Naive thymus-derived CD8-positive, alpha-beta T cell (primary cell): ENCODE results near the gene ZNF83. TPM values are rescaled to one million over a fixed set of nuclear protein-coding genes. Genes with fewer than 3 reads are reported as not detected.

Experiments
- ATAC-seq, 2 donors: fragments of 150-1000 bp; cut with Tn5 transposase in 1 of 2; sonication (Bioruptor Pico), chemical (Tn5 transposase) in 1 of 2; 1 replicate in 1 of 2; 2 replicates in 1 of 2; pipeline ENCODE4 v1.10.0; 2021; ENCODE audit warnings: mild to moderate bottlenecking in 2 of 2, moderate library complexity in 2 of 2
- POLR2A ChIA-PET: fragments of 350-600 bp; sonication (Branson Sonifier 250); formaldehyde crosslinking; loops from one replicate; lab custom pipeline; 2021; ENCODE audit warnings: antibody characterized with exemption; lab: Charles Lee
- DNase-seq, 10 donors: peaks; one replicate each; pipeline versions ENCODE4 v3.0.0 to v3.0.0-alpha.2; 2020 to 2022
- H3K27ac Mint-ChIP-seq, 10 donors: one replicate each; pipeline ENCODE4 v1.8.0; 2020 to 2022; ENCODE audit warnings: mild to moderate bottlenecking in 10 of 10, mixed read lengths in 10 of 10, moderate library complexity in 4 of 10, inconsistent platforms in 1 of 10
- H3K27me3 Mint-ChIP-seq, 5 donors: one replicate each; pipeline ENCODE4 v1.8.0; 2021 to 2022; ENCODE audit warnings: mixed read lengths in 5 of 5
- H3K36me3 Mint-ChIP-seq, 3 donors: one replicate each; pipeline ENCODE4 v1.8.0; 2020 to 2022; ENCODE audit warnings: mixed read lengths in 3 of 3, mild to moderate bottlenecking in 2 of 3, inconsistent platforms in 1 of 3
- H3K4me1 Mint-ChIP-seq, 4 donors: one replicate each; pipeline ENCODE4 v1.8.0; 2021 to 2022; ENCODE audit warnings: mixed read lengths in 4 of 4
- H3K4me3 Mint-ChIP-seq, 10 donors: one replicate each; pipeline ENCODE4 v1.8.0; 2020 to 2022; ENCODE audit warnings: mild to moderate bottlenecking in 10 of 10, mixed read lengths in 10 of 10, moderate library complexity in 6 of 10, inconsistent platforms in 1 of 10
- H3K9me3 Mint-ChIP-seq, 9 donors: one replicate each; pipeline ENCODE4 v1.8.0; 2020 to 2022; ENCODE audit warnings: mixed read lengths in 9 of 9, mild to moderate bottlenecking in 3 of 9, inconsistent platforms in 1 of 9, moderate library complexity in 1 of 9
- polyA plus RNA-seq, 3 donors: library from polyadenylated mRNA; unstranded; fragments of 300-500 nt; fragmentation: Illumina TruSeq; gene quantifications; one replicate each; pipeline ENCODE4 v1.2.3, GENCODE V29; 2021
- total RNA-seq, 8 experiments: library from RNA in 2 of 8; stranded (reverse) in 2 of 8; gene quantifications; one replicate each; pipeline ENCODE4 v1.2.3 and lab custom pipeline; 2021 to 2026

ZNF83 gene
- total and polyA plus RNA-seq, 5 experiments from 2014 or later = 10.9 to 113 (median 18.3) TPM

GRCh38 chr19:52566588-52566987, 71.6 kb downstream of the ZNF83 start:
- POLR2A ChIA-PET = interaction anchor here (0.5 to 1.1 kb wide), 3 partner anchors 57 to 169 kb away, joined by 3 to 6 read pairs (median 4); partner anchors contain the start of gene ZNF528
- H3K4me1 Mint-ChIP-seq = peaks cover 10 to 20% (median 19%) of the 10 kb centered on the region in 4 donors
- ATAC-seq = no peak
- no peaks in the 10 kb centered on the region for H3K27me3 Mint-ChIP-seq
- H3K4me3 Mint-ChIP-seq = no peak overlapping the region
- peaks cover 25 to 43% (median 31%) of the 10 kb centered on the region in 3 donors for H3K36me3 Mint-ChIP-seq
- no peak for DNase-seq
- no peak overlapping the region for H3K27ac Mint-ChIP-seq
- H3K9me3 Mint-ChIP-seq = peaks cover 8 to 79% (median 26%) of the 10 kb centered on the region in 9 donors

GRCh38 chr19:52566121-52566520, 72.0 kb downstream of the ZNF83 start:
- no peaks in the 10 kb centered on the region for H3K27me3 Mint-ChIP-seq
- ATAC-seq (no peak), DNase-seq (no peak)
- H3K4me1 Mint-ChIP-seq = peaks cover 8 to 15% (median 14%) of the 10 kb centered on the region in 4 donors
- H3K9me3 Mint-ChIP-seq = peaks cover 8 to 80% (median 23%) of the 10 kb centered on the region in 9 donors
- H3K27ac Mint-ChIP-seq = no peak overlapping the region
- H3K4me3 Mint-ChIP-seq = no peak overlapping the region
- POLR2A ChIA-PET = interaction anchor here (0.6 to 1.1 kb wide), 2 partner anchors 58 to 168 kb away, joined by 4 to 6 read pairs; partner anchors contain the start of gene ZNF528
- H3K36me3 Mint-ChIP-seq = peaks cover 27 to 43% (median 28%) of the 10 kb centered on the region in 3 donors

Other genes starting within 250 kb of the ZNF83 start
- 10 to 100 TPM; 57.9 to 62.4 TPM for gene ZNF528, start 240.5 kb downstream of the ZNF83 start, total RNA-seq
- 10 to 100 TPM in 2 of 3 donors, 1 to 10 TPM in 1; 9.2 to 12.4 (median 11.0) TPM for gene ZNF528, start 240.5 kb downstream of the ZNF83 start, polyA plus RNA-seq
- gene ZNF534, start 209.2 kb downstream of the ZNF83 start, total RNA-seq = not detected
- not detected for gene ZNF534, start 209.2 kb downstream of the ZNF83 start, polyA plus RNA-seq
- 1 to 10 TPM; 5.5 to 6.1 TPM for gene ZNF578, start 184.8 kb downstream of the ZNF83 start, total RNA-seq
- gene ZNF578, start 184.8 kb downstream of the ZNF83 start, polyA plus RNA-seq = 1 to 10 TPM; 3.0 to 3.5 (median 3.4) TPM
- gene ZNF808, start 110.7 kb downstream of the ZNF83 start, total RNA-seq = 10 to 100 TPM; 51.6 to 58.3 TPM
- gene ZNF808, start 110.7 kb downstream of the ZNF83 start, polyA plus RNA-seq = 10 to 100 TPM in 2 of 3 donors, 1 to 10 TPM in 1; 8.0 to 13.2 (median 12.9) TPM
- 10 to 100 TPM; 35.8 to 40.3 TPM for gene ZNF701, start 68.1 kb downstream of the ZNF83 start, total RNA-seq
- gene ZNF701, start 68.1 kb downstream of the ZNF83 start, polyA plus RNA-seq = 10 to 100 TPM; 13.6 to 14.4 (median 14.1) TPM
- 10 to 100 TPM; 47.9 to 54.8 TPM for gene ZNF611, start 96.7 kb upstream of the ZNF83 start, total RNA-seq
- 10 to 100 TPM; 20.9 to 34.8 (median 34.0) TPM for gene ZNF611, start 96.7 kb upstream of the ZNF83 start, polyA plus RNA-seq
- 10 to 100 TPM; 64.6 to 65.1 TPM for gene ZNF600, start 148.4 kb upstream of the ZNF83 start, total RNA-seq
- 10 to 100 TPM in 2 of 3 donors, 1 to 10 TPM in 1; 4.6 to 12.7 (median 10.2) TPM for gene ZNF600, start 148.4 kb upstream of the ZNF83 start, polyA plus RNA-seq
- gene ZNF28, start 183.3 kb upstream of the ZNF83 start, total RNA-seq = 10 to 100 TPM; 16.7 to 25.6 TPM
- 10 to 100 TPM in 2 of 3 donors, 1 to 10 TPM in 1; 8.9 to 13.3 (median 13.1) TPM for gene ZNF28, start 183.3 kb upstream of the ZNF83 start, polyA plus RNA-seq
- 10 to 100 TPM; 21.6 to 31.2 TPM for gene ZNF468, start 219.3 kb upstream of the ZNF83 start, total RNA-seq
- 10 to 100 TPM; 15.2 to 21.3 (median 16.5) TPM for gene ZNF468, start 219.3 kb upstream of the ZNF83 start, polyA plus RNA-seq